PC-9 (cell line): ENCODE measurements around the gene PON3.

Experiments
- CTCF ChIP-seq: fragments of 200-600 bp; sonication (generic); conservative IDR thresholded peaks from 2 replicates; pipeline ENCODE4 v1.6.1; 2017; ENCODE audit warnings: mixed run types, antibody characterized with exemption, mild to moderate bottlenecking, moderate library complexity
- EZH2 ChIP-seq: fragments of 200-600 bp; sonication (generic); IDR thresholded peaks from 2 replicates; pipeline ENCODE4 v1.8.0; 2017; ENCODE audit warnings: antibody characterized with exemption, low read depth

DNA sequence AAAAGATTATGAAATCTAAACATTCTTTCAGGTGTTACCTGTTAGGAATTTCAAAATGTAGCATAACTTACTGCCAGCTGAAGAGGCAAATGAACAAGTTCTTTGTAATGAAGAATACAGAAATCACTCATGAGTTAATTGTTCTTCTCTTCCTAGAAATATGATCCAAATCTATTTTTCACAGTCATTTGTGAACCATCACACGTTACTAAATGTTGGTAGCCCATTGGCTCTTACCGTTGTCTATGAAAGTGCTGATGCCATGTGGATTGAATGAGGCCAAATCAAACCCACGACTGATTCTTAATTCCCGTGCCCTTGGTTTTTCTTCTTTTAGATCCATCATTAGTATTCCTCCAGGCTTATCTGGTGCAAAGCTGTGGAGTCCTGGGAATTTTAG is 15.9 kb upstream of the PON3 start:
- TF ChIP-seq CTCF: no peak
- TF ChIP-seq EZH2: no peak
